MM.1S (cell line): ENCODE measurements around the gene S100A8.

Experiments
- DNase-seq: peaks from one replicate; pipeline ENCODE4 v3.0.0-alpha.2; 2015
- H2AFZ ChIP-seq: fragments of 300-600 bp; sonication (generic); 2 replicates; pipeline ENCODE4 v1.6.0; 2016; ENCODE audit warnings: antibody characterized with exemption, low read length
- H3F3A ChIP-seq: fragments of 300-600 bp; sonication (generic); 2 replicates; pipeline ENCODE4 v1.6.1; 2016; ENCODE audit warnings: mild to moderate bottlenecking, antibody characterized with exemption, low read length, moderate library complexity, mixed read lengths; ENCODE audit not compliant: insufficient read depth
- H3K27ac ChIP-seq: fragments of 300-600 bp; sonication (generic); 2 replicates; pipeline ENCODE4 v1.5.1; 2016; ENCODE audit warnings: mild to moderate bottlenecking, low read length
- H3K27me3 ChIP-seq: fragments of 300-600 bp; sonication (generic); replicated peaks from 2 replicates; pipeline ENCODE4 v1.6.0; 2016; ENCODE audit warnings: low read length; ENCODE audit not compliant: insufficient read depth
- H3K36me3 ChIP-seq: fragments of 300-600 bp; sonication (generic); replicated peaks from 2 replicates; pipeline ENCODE4 v1.6.1; 2016; ENCODE audit warnings: mild to moderate bottlenecking, low read length, mixed read lengths; ENCODE audit not compliant: insufficient read depth
- H3K4me1 ChIP-seq: fragments of 300-600 bp; sonication (generic); 2 replicates; pipeline ENCODE4 v1.6.1; 2016; ENCODE audit warnings: low read length, mixed read lengths
- H3K4me2 ChIP-seq: fragments of 300-600 bp; sonication (generic); 2 replicates; pipeline ENCODE4 v1.6.0; 2016; ENCODE audit warnings: low read depth, low read length
- H3K4me3 ChIP-seq: fragments of 300-600 bp; sonication (generic); 2 replicates; pipeline ENCODE4 v1.5.1; 2016; ENCODE audit warnings: low read length, mixed read lengths
- H3K79me2 ChIP-seq: fragments of 300-600 bp; sonication (generic); 2 replicates; pipeline ENCODE4 v1.6.1; 2016; ENCODE audit warnings: mixed run types, low read length, mixed read lengths
- H3K9ac ChIP-seq: fragments of 300-600 bp; sonication (generic); 2 replicates; pipeline ENCODE4 v1.6.1; 2016; ENCODE audit warnings: low read length, mixed read lengths
- H3K9me2 ChIP-seq: fragments of 300-600 bp; sonication (generic); replicated peaks from 2 replicates; pipeline ENCODE4 v1.6.1; 2016; ENCODE audit warnings: mild to moderate bottlenecking, low read length, mixed read lengths; ENCODE audit not compliant: insufficient read depth
- H3K9me3 ChIP-seq: fragments of 300-600 bp; sonication (generic); replicated peaks from 2 replicates; pipeline ENCODE4 v1.6.1; 2016; ENCODE audit warnings: mild to moderate bottlenecking, low read length, mixed read lengths; ENCODE audit not compliant: insufficient read depth
- H4K20me1 ChIP-seq: fragments of 300-600 bp; sonication (generic); 2 replicates; pipeline ENCODE4 v1.6.1; 2016; ENCODE audit warnings: mild to moderate bottlenecking, low read length, moderate library complexity, mixed read lengths; ENCODE audit not compliant: insufficient read depth
- CTCF ChIP-seq: fragments of 300-600 bp; sonication (generic); IDR thresholded peaks from 2 replicates; pipeline ENCODE4 v1.5.1; 2016; ENCODE audit warnings: antibody characterized with exemption, low read length, mixed read lengths
- EZH2 ChIP-seq: fragments of 300-600 bp; sonication (generic); optimal IDR thresholded peaks from 2 replicates; pipeline ENCODE3; 2017; ENCODE audit warnings: low read depth, mild to moderate bottlenecking, antibody characterized with exemption, low read length, mixed read lengths
- EZH2phosphoT487 ChIP-seq: fragments of 300-600 bp; sonication (generic); IDR thresholded peaks from 2 replicates; pipeline ENCODE4 v1.6.1; 2018; ENCODE audit warnings: antibody characterized with exemption, low read length

Gene S100A8

GRCh38 chr1:153399401-153400055 is 8.7 kb upstream of the S100A8 start:
- H3K27ac ChIP-seq: no peak overlapping the region
- H2AFZ ChIP-seq: no peak overlapping the region
- no peak for DNase-seq
- H3K9me3 ChIP-seq: no peaks in the 10 kb centered on the region
- no peaks in the 10 kb centered on the region for H3K79me2 ChIP-seq
- H3K9me2 ChIP-seq: no peaks in the 10 kb centered on the region
- no peaks in the 10 kb centered on the region for H4K20me1 ChIP-seq
- peaks cover 12% of the 10 kb centered on the region for H3K27me3 ChIP-seq
- no peak overlapping the region for H3K4me3 ChIP-seq
- no peaks in the 10 kb centered on the region for H3F3A ChIP-seq
- H3K9ac ChIP-seq: no peak overlapping the region
- H3K4me1 ChIP-seq: no peaks in the 10 kb centered on the region
- TF ChIP-seq EZH2phosphoT487: no peak
- TF ChIP-seq CTCF: no peak
- no peak for TF ChIP-seq EZH2
- no peaks in the 10 kb centered on the region for H3K36me3 ChIP-seq
- no peak overlapping the region for H3K4me2 ChIP-seq

- no peaks in the 10 kb centered on the region for H3K79me2 ChIP-seq
- DNase-seq: no peak
- no peak overlapping the region for H2AFZ ChIP-seq
Measured at GRCh38 chr1:153397924-153398651, 7.2 kb upstream of the S100A8 start.

DNA sequence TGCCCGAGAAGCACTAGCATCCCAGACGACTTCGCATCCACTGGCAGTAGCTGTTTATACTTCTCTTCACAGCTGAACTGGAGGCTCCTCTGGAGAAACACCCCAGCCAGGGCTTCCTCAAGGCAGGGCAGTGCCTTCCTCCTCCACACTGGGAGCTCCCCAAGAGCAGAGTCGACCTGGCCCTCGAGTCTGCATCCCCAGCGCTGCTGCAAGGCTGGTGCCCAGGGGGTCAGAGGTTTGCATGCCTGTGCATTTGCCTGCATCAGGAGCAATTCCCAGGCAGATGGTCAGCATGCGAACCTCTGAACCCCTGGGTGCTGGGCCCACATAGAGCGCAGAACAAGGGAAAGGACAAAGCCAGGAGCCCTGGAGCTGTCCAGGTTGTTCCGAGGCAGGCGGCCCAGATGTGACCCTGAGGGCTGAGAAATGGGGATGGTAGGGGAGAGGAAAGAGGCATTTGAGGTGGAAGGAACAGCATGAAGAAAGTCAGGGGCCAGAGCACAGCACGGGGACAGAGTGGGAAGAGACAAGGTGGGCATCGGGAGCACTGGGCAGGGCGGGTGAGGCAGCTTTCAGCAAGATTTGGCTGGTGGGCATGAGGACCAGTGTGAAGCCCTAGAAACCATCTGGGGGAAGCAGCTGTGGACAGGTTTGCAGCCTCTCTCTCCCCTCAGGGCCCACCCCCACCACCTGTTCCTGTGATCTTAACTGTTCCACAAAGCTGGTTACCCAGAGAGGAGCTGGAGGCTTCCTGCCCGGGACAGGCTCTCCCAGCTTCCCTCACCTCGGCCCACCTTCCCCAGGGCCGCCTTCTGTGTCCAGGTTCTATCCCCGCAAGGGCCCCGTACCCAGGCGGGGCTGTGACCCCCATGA is 6.4 kb upstream of the S100A8 start:
- H3F3A ChIP-seq: no peaks in the 10 kb centered on the region
- no peak overlapping the region for H2AFZ ChIP-seq
- no peak for DNase-seq
- H4K20me1 ChIP-seq: no peaks in the 10 kb centered on the region
- peaks cover 12% of the 10 kb centered on the region for H3K27me3 ChIP-seq
- TF ChIP-seq CTCF (no peak), EZH2phosphoT487 (no peak), EZH2 (no peak)
- H3K27ac ChIP-seq: no peak overlapping the region
- no peaks in the 10 kb centered on the region for H3K4me1 ChIP-seq
- H3K4me3 ChIP-seq: no peak overlapping the region
- no peak overlapping the region for H3K9ac ChIP-seq
- H3K36me3 ChIP-seq: no peaks in the 10 kb centered on the region
- no peaks in the 10 kb centered on the region for H3K9me2 ChIP-seq
- H3K4me2 ChIP-seq: no peak overlapping the region
- no peaks in the 10 kb centered on the region for H3K9me3 ChIP-seq
- no peaks in the 10 kb centered on the region for H3K79me2 ChIP-seq

More at GRCh38 chr1:153397924-153398651, 7.2 kb upstream of the S100A8 start:
- H3F3A ChIP-seq: no peaks in the 10 kb centered on the region
- no peak overlapping the region for H3K27ac ChIP-seq
- no peaks in the 10 kb centered on the region for H3K36me3 ChIP-seq
- no peaks in the 10 kb centered on the region for H4K20me1 ChIP-seq
- H3K9me2 ChIP-seq: no peaks in the 10 kb centered on the region
- no peak for TF ChIP-seq EZH2
- H3K9ac ChIP-seq: no peak overlapping the region
- H3K4me2 ChIP-seq: no peak overlapping the region
- peaks cover 12% of the 10 kb centered on the region for H3K27me3 ChIP-seq
- H3K4me1 ChIP-seq: no peaks in the 10 kb centered on the region
- no peaks in the 10 kb centered on the region for H3K9me3 ChIP-seq
- no peak overlapping the region for H3K4me3 ChIP-seq
